ENCODE results near the gene NEURL2. TPM values are rescaled to one million over a fixed set of nuclear protein-coding genes. Genes with fewer than 3 reads are reported as not detected.

Gene NEURL2
- polyA plus RNA-seq, 3 donors = 8.8 to 10.2 (median 10.1) TPM

GRCh38 chr20:45921337-45922189 is 30.6 kb upstream of the NEURL2 start:
- peak; percentile 23 for DNase-seq

GRCh38 chr20:45920462-45921336 is 29.7 kb upstream of the NEURL2 start:
- DNase-seq = no peak

GRCh38 chr20:45919542-45920399 is 28.8 kb upstream of the NEURL2 start:
- DNase-seq = peak; percentile 73

GRCh38 chr20:45918779-45919537 is 27.9 kb upstream of the NEURL2 start:
- DNase-seq = no peak

- peak; percentile 47 for DNase-seq
Measured at GRCh38 chr20:45918182-45918737, 27.3 kb upstream of the NEURL2 start.

GRCh38 chr20:45917790-45918141 is 26.8 kb upstream of the NEURL2 start:
- DNase-seq = no peak

GRCh38 chr20:45913116-45913515 is 22.1 kb upstream of the NEURL2 start:
- no peak for DNase-seq

- DNase-seq = no peak
Measured at GRCh38 chr20:45912344-45912682, 21.3 kb upstream of the NEURL2 start.

GRCh38 chr20:45911486-45912343 is 20.7 kb upstream of the NEURL2 start, which contains the start of gene PLTP:
PLTP (minus strand) TSS chr20:45912155; CDS start chr20:45911452, 703 bp downstream.
- DNase-seq = peak; percentile 77

GRCh38 chr20:45910670-45911485 is 19.9 kb upstream of the NEURL2 start:
- DNase-seq = peak; percentile 98

- no peak for DNase-seq
Measured at GRCh38 chr20:45909817-45910669, 19.0 kb upstream of the NEURL2 start.

- no peak for DNase-seq
Measured at GRCh38 chr20:45909336-45909808, 18.4 kb upstream of the NEURL2 start.

- DNase-seq = no peak
Measured at GRCh38 chr20:45908084-45908483, 17.1 kb upstream of the NEURL2 start.

GRCh38 chr20:45907219-45907948 is 16.4 kb upstream of the NEURL2 start:
- DNase-seq = no peak

GRCh38 chr20:45905505-45906079 is 14.6 kb upstream of the NEURL2 start:
- DNase-seq = no peak
